CD4-positive, alpha-beta memory T cell (primary cell): ENCODE results near the gene EIF4E1B. TPM values are rescaled to one million over a fixed set of nuclear protein-coding genes. Genes with fewer than 3 reads are reported as not detected.

ENCODE experiments used
- CTCF ChIA-PET: fragments of 350-600 bp; sonication (Branson Sonifier 250); formaldehyde crosslinking; loops from one replicate; lab custom pipeline; 2021; ENCODE audit warnings: inconsistent platforms; ENCODE audit not compliant: partially characterized antibody; lab: Charles Lee
- POLR2A ChIA-PET: fragments of 350-600 bp; sonication (Branson Sonifier 250); formaldehyde crosslinking; loops from one replicate; lab custom pipeline; 2021; ENCODE audit not compliant: partially characterized antibody; lab: Charles Lee
- DNase-seq, 5 donors: peaks; one replicate each; pipeline versions ENCODE4 v3.0.0 to v3.0.0-alpha.2; 2020 to 2022; ENCODE audit warnings: mixed read lengths in 1 of 5
- H3K27ac ChIP-seq: one replicate; pipeline ENCODE4 v1.7.0; 2013; ENCODE audit warnings: low read depth, low read length
- H3K27me3 ChIP-seq: 2 replicates; pipeline ENCODE4 v1.7.0; 2013; ENCODE audit warnings: mild to moderate bottlenecking, low read length, moderate library complexity; ENCODE audit not compliant: insufficient read depth
- H3K36me3 ChIP-seq: 2 replicates; pipeline ENCODE4 v1.7.0; 2013; ENCODE audit warnings: mild to moderate bottlenecking, low read length, moderate library complexity; ENCODE audit not compliant: insufficient read depth
- H3K4me1 ChIP-seq: 2 replicates; pipeline ENCODE4 v1.7.0; 2013; ENCODE audit warnings: mild to moderate bottlenecking, low read length, moderate library complexity; ENCODE audit not compliant: insufficient read depth
- H3K4me3 ChIP-seq, 2 donors: one replicate each; pipeline ENCODE4 v1.7.0; 2013; ENCODE audit warnings: low read length in 2 of 2, mild to moderate bottlenecking in 1 of 2
- H3K9me3 ChIP-seq, 2 donors: one replicate each; pipeline ENCODE4 v1.7.0; 2013; ENCODE audit warnings: low read length in 2 of 2, control low read depth in 1 of 2; ENCODE audit not compliant: control insufficient read depth in 1 of 2
- H3K27ac Mint-ChIP-seq, 7 donors: one replicate each; pipeline ENCODE4 v1.8.0; 2020 to 2021; ENCODE audit warnings: mixed read lengths in 7 of 7, mild to moderate bottlenecking in 6 of 7, inconsistent platforms in 3 of 7, moderate library complexity in 3 of 7
- H3K27me3 Mint-ChIP-seq, 2 donors: one replicate each; pipeline ENCODE4 v1.8.0; 2020 to 2021; ENCODE audit warnings: mixed read lengths in 2 of 2
- H3K36me3 Mint-ChIP-seq, 2 donors: one replicate each; pipeline ENCODE4 v1.8.0; 2020 to 2021; ENCODE audit warnings: mixed read lengths in 2 of 2, inconsistent platforms in 1 of 2, mild to moderate bottlenecking in 1 of 2
- H3K4me1 Mint-ChIP-seq, 4 donors: one replicate each; pipeline ENCODE4 v1.8.0; 2020 to 2021; ENCODE audit warnings: mixed read lengths in 4 of 4, mild to moderate bottlenecking in 1 of 4
- H3K4me3 Mint-ChIP-seq, 8 donors: one replicate each; pipeline ENCODE4 v1.8.0; 2020 to 2021; ENCODE audit warnings: mixed read lengths in 8 of 8, mild to moderate bottlenecking in 7 of 8, moderate library complexity in 6 of 8, inconsistent platforms in 3 of 8
- H3K9me3 Mint-ChIP-seq, 8 donors: one replicate each; pipeline ENCODE4 v1.8.0; 2020 to 2021; ENCODE audit warnings: mixed read lengths in 8 of 8, mild to moderate bottlenecking in 5 of 8, inconsistent platforms in 3 of 8, moderate library complexity in 1 of 8
- intact Hi-C: fragments of 100-400 bp; cut with micrococcal nuclease; formaldehyde crosslinking; loops from one replicate; pipeline ENCODE4 v1.15.1; 2023
- polyA plus RNA-seq, 2 donors: library from polyadenylated mRNA; unstranded; fragments of 300-500 nt; fragmentation: Illumina TruSeq; gene quantifications; one replicate each; pipeline ENCODE4 v1.2.3, GENCODE V29; 2021
- total RNA-seq, 2 experiments: library from RNA; stranded (reverse); gene quantifications; one replicate each; pipeline ENCODE4 v1.2.3, GENCODE V29; 2021

EIF4E1B gene
- total RNA-seq (not detected), polyA plus RNA-seq (not detected)

DNA sequence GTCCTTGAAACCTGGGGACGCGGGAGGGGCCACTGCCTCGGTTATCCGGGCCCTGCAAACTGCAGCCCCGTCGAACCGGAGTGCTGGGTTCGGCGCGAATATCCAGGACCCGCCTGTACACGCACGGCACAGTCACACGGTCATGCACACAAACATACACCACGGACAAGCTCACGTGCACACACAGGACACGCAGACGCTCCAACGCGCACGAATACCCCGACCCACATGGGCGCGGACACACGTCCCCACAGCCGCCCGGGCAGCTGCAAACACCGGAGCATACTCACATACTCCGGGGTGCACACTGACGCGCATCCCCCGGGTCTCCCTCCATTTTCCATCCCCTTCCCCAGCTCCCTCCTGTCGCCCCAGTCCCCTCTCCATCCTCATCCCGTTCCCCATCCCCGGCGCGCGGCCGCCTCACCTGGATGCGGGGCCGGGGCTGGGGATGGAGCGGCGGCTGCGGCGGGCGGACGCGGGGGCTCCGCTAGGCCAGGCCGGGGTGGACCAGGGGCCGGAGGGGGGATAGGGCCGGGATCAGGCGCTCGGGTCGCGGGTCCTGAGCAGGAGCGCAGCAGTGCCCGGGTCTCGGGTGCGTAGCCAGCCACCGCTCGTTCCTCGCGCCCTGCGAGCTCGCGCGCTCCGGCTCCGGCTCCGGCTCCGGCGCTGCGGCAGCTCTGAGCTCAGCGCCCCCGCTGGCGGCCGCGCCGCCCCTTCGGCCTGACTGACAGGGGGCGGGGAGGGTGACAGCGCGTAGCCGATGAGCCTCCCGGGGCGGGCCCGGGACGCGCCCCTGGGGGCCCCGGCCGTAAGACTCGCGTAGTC, at the start of gene EIF4E1B, which contains the start of gene SNCB:
EIF4E1B (plus strand) TSS at position 823 of the 828 bp plus-strand sequence. CDS start 12,113 bp downstream, outside the sequence.
SNCB (minus strand) TSS at position 682 of the 828 bp plus-strand sequence. CDS start 880 bp downstream, outside the sequence.
- intact Hi-C loops, result no loop called here
- Histone ChIP-seq H3K27ac (no peak within 1 kb of the TSS), H3K9me3 (no peaks in the 10 kb centered on the region), H3K4me3 (peak within 1 kb of the TSS in 1 of 2 donors; percentile 19), H3K4me1 (peaks cover 16% of the 10 kb centered on the region), H3K36me3 (no peaks in the 10 kb centered on the region), H3K27me3 (peaks cover 25% of the 10 kb centered on the region)
- H3K4me3 Mint-ChIP-seq, result peak within 1 kb of the TSS; percentile 35 to 78 (median 60)
- peak within 1 kb of the TSS in 1 of 7 donors; percentile 42 for H3K27ac Mint-ChIP-seq
- peaks cover 9 to 13% (median 11%) of the 10 kb centered on the region in 4 donors for H3K4me1 Mint-ChIP-seq
- peaks cover 0 to 3% (median 1%) of the 10 kb centered on the region in 8 donors for H3K9me3 Mint-ChIP-seq
- DNase-seq, result peak in 3 of 5 donors; percentile 16 to 26 (median 21)
- peaks cover 49 to 55% of the 10 kb centered on the region in 2 donors for H3K27me3 Mint-ChIP-seq
- H3K36me3 Mint-ChIP-seq, result peaks cover 0 to under 1% of the 10 kb centered on the region in 2 donors
- ChIA-PET POLR2A (interaction anchor here (0.5 to 2.0 kb wide), 2 partner anchors 17 to 201 kb away, joined by 4 to 6 read pairs; partner anchors contain the start of gene TSPAN17), CTCF (interaction anchor here (1.3 kb wide), 1 partner anchor 31 kb away, joined by 4 read pairs; no protein-coding TSS in a partner anchor)

DNA sequence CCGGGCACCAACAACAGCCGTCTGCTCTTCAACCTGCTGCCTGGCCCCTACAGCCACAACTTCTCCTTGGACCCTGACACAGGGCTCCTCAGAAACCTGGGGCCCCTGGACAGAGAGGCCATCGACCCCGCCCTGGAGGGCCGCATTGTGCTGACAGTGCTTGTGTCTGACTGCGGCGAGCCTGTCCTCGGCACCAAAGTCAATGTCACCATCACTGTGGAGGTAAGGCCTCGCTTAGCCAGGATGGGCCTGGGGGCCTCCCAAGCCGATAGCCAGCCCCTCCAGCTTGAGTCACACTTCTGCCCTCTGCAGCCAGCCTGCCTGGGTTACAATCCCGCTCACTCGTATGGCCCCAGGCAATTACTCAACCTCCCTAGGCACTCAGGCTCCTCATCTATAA, 49.1 kb upstream of the EIF4E1B start:
- Mint-ChIP-seq H3K36me3 (no peaks in the 10 kb centered on the region), H3K27me3 (peaks cover 0 to 4% of the 10 kb centered on the region in 2 donors)

DNA sequence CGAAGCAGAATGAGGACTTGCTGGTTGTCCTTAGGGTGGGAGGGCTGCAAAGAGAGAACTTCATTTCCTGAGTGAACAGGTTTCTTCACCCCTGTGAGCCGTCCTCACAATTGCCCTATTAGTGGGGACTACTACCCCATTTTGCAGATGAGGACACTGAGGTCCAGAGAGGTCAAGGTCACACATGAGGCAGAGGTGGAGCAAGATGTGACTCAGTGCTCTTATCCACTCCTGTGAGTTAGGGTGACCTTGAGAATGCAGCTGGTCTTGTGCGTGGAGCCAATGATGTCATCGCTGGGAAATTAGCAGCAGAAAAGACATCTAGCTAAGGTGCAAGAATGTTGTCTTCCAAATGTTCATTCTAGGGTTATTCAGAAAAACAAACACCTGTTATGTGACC, 47.4 kb upstream of the EIF4E1B start:
- DNase-seq, result no peak
- H3K36me3 ChIP-seq, result no peaks in the 10 kb centered on the region
- no peak overlapping the region for H3K4me3 ChIP-seq
- no peaks in the 10 kb centered on the region for H3K4me1 ChIP-seq
- intact Hi-C loops, result no loop called here
- no peaks in the 10 kb centered on the region for H3K36me3 Mint-ChIP-seq
- H3K9me3 Mint-ChIP-seq, result peaks cover 0 to 15% (median 5%) of the 10 kb centered on the region in 8 donors
- H3K9me3 ChIP-seq, result peaks cover 0 to 7% of the 10 kb centered on the region in 2 donors
- no peak overlapping the region for H3K4me3 Mint-ChIP-seq
- CTCF ChIA-PET, result interaction anchor here (0.7 kb wide), 1 partner anchor 10 kb away, joined by 3 read pairs; no protein-coding TSS in a partner anchor
- POLR2A ChIA-PET, result no interaction called here
- H3K27me3 Mint-ChIP-seq, result peaks cover 0 to 4% of the 10 kb centered on the region in 2 donors
- peaks cover 0 to 4% (median 3%) of the 10 kb centered on the region in 4 donors for H3K4me1 Mint-ChIP-seq
- no peaks in the 10 kb centered on the region for H3K27me3 ChIP-seq
- H3K27ac ChIP-seq, result no peak overlapping the region
- peak overlapping the region in 1 of 7 donors; percentile 10 for H3K27ac Mint-ChIP-seq

More for the DNA sequence above, 49.1 kb upstream of the EIF4E1B start:
- H3K4me3 ChIP-seq, result no peak overlapping the region
- peaks cover 0 to 7% of the 10 kb centered on the region in 2 donors for H3K9me3 ChIP-seq
- H3K4me3 Mint-ChIP-seq, result no peak overlapping the region
- DNase-seq, result no peak
- intact Hi-C loops, result no loop called here
- H3K4me1 ChIP-seq, result no peaks in the 10 kb centered on the region
- no peaks in the 10 kb centered on the region for H3K27me3 ChIP-seq
- no peak overlapping the region for H3K27ac ChIP-seq
- no peaks in the 10 kb centered on the region for H3K36me3 ChIP-seq
- CTCF ChIA-PET, result interaction anchor here (1.0 kb wide), 1 partner anchor 8 kb away, joined by 5 read pairs; no protein-coding TSS in a partner anchor
- H3K9me3 Mint-ChIP-seq, result peaks cover 0 to 15% (median 5%) of the 10 kb centered on the region in 8 donors
- H3K4me1 Mint-ChIP-seq, result peaks cover 0 to 4% (median 2%) of the 10 kb centered on the region in 4 donors
- H3K27ac Mint-ChIP-seq, result no peak overlapping the region
- POLR2A ChIA-PET, result no interaction called here

DNA sequence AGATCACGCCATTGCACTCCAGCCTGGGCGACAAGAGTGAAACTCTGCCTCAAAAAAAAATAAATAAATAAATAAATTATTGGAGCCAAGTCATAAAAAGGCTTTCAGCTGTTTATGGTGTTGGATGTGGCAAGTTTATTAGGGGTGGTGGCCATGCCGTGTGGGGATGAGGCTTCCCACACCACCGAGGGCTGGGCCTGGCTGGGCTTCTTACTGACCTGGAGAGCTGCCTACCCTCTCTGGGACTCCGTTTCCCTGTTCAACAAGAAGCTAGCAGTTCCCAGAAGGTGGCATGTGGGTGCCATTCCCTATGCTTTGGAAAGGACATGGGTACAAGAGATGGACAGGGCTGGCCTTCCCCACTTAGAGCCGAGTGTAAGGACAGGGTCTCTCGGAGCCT, 43.1 kb upstream of the EIF4E1B start:
- no peaks in the 10 kb centered on the region for H3K36me3 ChIP-seq
- DNase-seq, result no peak
- H3K9me3 ChIP-seq, result peaks cover 0 to 7% of the 10 kb centered on the region in 2 donors
- H3K4me3 ChIP-seq, result no peak overlapping the region
- H3K36me3 Mint-ChIP-seq, result no peaks in the 10 kb centered on the region
- H3K27ac ChIP-seq, result no peak overlapping the region
- H3K4me1 Mint-ChIP-seq, result peaks cover 0 to 3% (median 0%) of the 10 kb centered on the region in 4 donors
- H3K27me3 ChIP-seq, result no peaks in the 10 kb centered on the region
- peaks cover 0 to 15% (median 5%) of the 10 kb centered on the region in 8 donors for H3K9me3 Mint-ChIP-seq
- H3K27ac Mint-ChIP-seq, result no peak overlapping the region
- ChIA-PET POLR2A (no interaction called here), CTCF (interaction anchor here (0.9 to 1.6 kb wide), 3 partner anchors 13 to 170 kb away, joined by 3 to 5 read pairs (median 3); no protein-coding TSS in a partner anchor)
- intact Hi-C loops, result no loop called here
- no peaks in the 10 kb centered on the region for H3K4me1 ChIP-seq
- H3K27me3 Mint-ChIP-seq, result peaks cover 0 to 4% of the 10 kb centered on the region in 2 donors
- no peak overlapping the region for H3K4me3 Mint-ChIP-seq

- DNase-seq, result no peak
- peaks cover 0 to 3% (median 0%) of the 10 kb centered on the region in 4 donors for H3K4me1 Mint-ChIP-seq
- no peak overlapping the region for H3K27ac Mint-ChIP-seq
- peaks cover 0 to 7% of the 10 kb centered on the region in 2 donors for H3K9me3 ChIP-seq
- H3K27ac ChIP-seq, result no peak overlapping the region
- H3K4me3 ChIP-seq, result no peak overlapping the region
- intact Hi-C loops, result no loop called here
- no peaks in the 10 kb centered on the region for H3K27me3 ChIP-seq
- peaks cover 0 to 2% of the 10 kb centered on the region in 2 donors for H3K27me3 Mint-ChIP-seq
- H3K9me3 Mint-ChIP-seq, result peaks cover 0 to 13% (median 5%) of the 10 kb centered on the region in 8 donors
- no peak overlapping the region for H3K4me3 Mint-ChIP-seq
- H3K36me3 ChIP-seq, result no peaks in the 10 kb centered on the region
- ChIA-PET POLR2A (no interaction called here), CTCF (no interaction called here)
- H3K36me3 Mint-ChIP-seq, result no peaks in the 10 kb centered on the region
- H3K4me1 ChIP-seq, result no peaks in the 10 kb centered on the region
Measured at GRCh38 chr5:176588297-176588696, 42.2 kb upstream of the EIF4E1B start.

- no peaks in the 10 kb centered on the region for H3K36me3 ChIP-seq
- H3K9me3 ChIP-seq, result peaks cover 0 to 7% of the 10 kb centered on the region in 2 donors
- ChIA-PET CTCF (no interaction called here), POLR2A (no interaction called here)
- no peaks in the 10 kb centered on the region for H3K27me3 ChIP-seq
- H3K4me3 ChIP-seq, result no peak overlapping the region
- peaks cover 0 to 2% of the 10 kb centered on the region in 2 donors for H3K27me3 Mint-ChIP-seq
- H3K27ac Mint-ChIP-seq, result no peak overlapping the region
- no peak overlapping the region for H3K27ac ChIP-seq
- H3K4me1 Mint-ChIP-seq, result peaks cover 0 to 3% (median 0%) of the 10 kb centered on the region in 4 donors
- no peaks in the 10 kb centered on the region for H3K4me1 ChIP-seq
- no peak for DNase-seq
- peaks cover 0 to 10% (median 5%) of the 10 kb centered on the region in 8 donors for H3K9me3 Mint-ChIP-seq
- no peaks in the 10 kb centered on the region for H3K36me3 Mint-ChIP-seq
- intact Hi-C loops, result no loop called here
- no peak overlapping the region for H3K4me3 Mint-ChIP-seq
Measured at GRCh38 chr5:176589039-176589769, 41.3 kb upstream of the EIF4E1B start.
